HUES6 (cell line): Measurements from ENCODE around the gene HOXA6.
A peak's percentile ranks its signal among the peaks of the same experiment; 100 is the strongest.

ENCODE experiments used
- H3K27ac ChIP-seq: 2 replicates; pipeline ENCODE4 v1.7.0; 2013; ENCODE audit warnings: low read depth, mild to moderate bottlenecking, low read length, inconsistent platforms
- H3K27me3 ChIP-seq: 2 replicates; pipeline ENCODE4 v1.6.1; 2013; ENCODE audit warnings: low read length; ENCODE audit not compliant: control insufficient read depth, insufficient read depth
- H3K36me3 ChIP-seq: 2 replicates; pipeline ENCODE4 v1.6.1; 2013; ENCODE audit warnings: low read length; ENCODE audit not compliant: control insufficient read depth, insufficient read depth
- H3K4me1 ChIP-seq: 2 replicates; pipeline ENCODE4 v1.6.1; 2013; ENCODE audit warnings: low read length; ENCODE audit not compliant: control insufficient read depth, insufficient read depth
- H3K4me3 ChIP-seq: 2 replicates; pipeline ENCODE4 v1.5.1; 2013; ENCODE audit warnings: low read depth, low read length
- H3K9ac ChIP-seq: one replicate; pipeline ENCODE4 v1.6.1; 2013; ENCODE audit warnings: mild to moderate bottlenecking, low read length
- H3K9me3 ChIP-seq: 2 replicates; pipeline ENCODE4 v1.6.1; 2013; ENCODE audit warnings: low read depth, low read length; ENCODE audit not compliant: control insufficient read depth, insufficient read depth

The HOXA6 gene

GRCh38 chr7:27143950-27144780, 3.4 kb downstream of the HOXA6 start:
- peak overlapping the region; percentile 32 for H3K9ac ChIP-seq
- peak overlapping the region; percentile 32; the same call in 1 of the 2 replicates for H3K4me3 ChIP-seq
- H3K4me1 ChIP-seq: peaks cover 24% of the 10 kb centered on the region; the same call in 1 of the 2 replicates
- H3K36me3 ChIP-seq: no peaks in the 10 kb centered on the region
- H3K27ac ChIP-seq: no peak overlapping the region
- H3K9me3 ChIP-seq: no peaks in the 10 kb centered on the region
- peaks cover 100% of the 10 kb centered on the region for H3K27me3 ChIP-seq

GRCh38 chr7:27143023-27143949, 4.3 kb downstream of the HOXA6 start, which contains the start of gene HOXA5:
Gene HOXA5, minus strand, starts transcription at chr7:27143681. Its CDS starts 74 bp downstream, at chr7:27143607.
- Histone ChIP-seq H3K4me3 (peak within 1 kb of the TSS; percentile 70), H3K27ac (no peak within 1 kb of the TSS; the same call in 1 of the 2 replicates), H3K9me3 (no peaks in the 10 kb centered on the region), H3K4me1 (peaks cover 24% of the 10 kb centered on the region; the same call in 1 of the 2 replicates), H3K36me3 (no peaks in the 10 kb centered on the region), H3K9ac (peak within 1 kb of the TSS; percentile 78), H3K27me3 (peaks cover 100% of the 10 kb centered on the region)

GRCh38 chr7:27142580-27143022, 5.0 kb downstream of the HOXA6 start:
- Histone ChIP-seq H3K27me3 (peaks cover 100% of the 10 kb centered on the region), H3K9me3 (no peaks in the 10 kb centered on the region), H3K27ac (no peak overlapping the region; the same call in 1 of the 2 replicates), H3K9ac (peak overlapping the region; percentile 78), H3K4me3 (peak overlapping the region; percentile 70), H3K4me1 (peaks cover 20% of the 10 kb centered on the region; the same call in 1 of the 2 replicates), H3K36me3 (no peaks in the 10 kb centered on the region)

- Histone ChIP-seq H3K36me3 (no peaks in the 10 kb centered on the region), H3K27me3 (peaks cover 100% of the 10 kb centered on the region), H3K27ac (no peak overlapping the region; the same call in 1 of the 2 replicates), H3K9me3 (no peaks in the 10 kb centered on the region), H3K9ac (peak overlapping the region; percentile 78), H3K4me3 (peak overlapping the region; percentile 70), H3K4me1 (peaks cover 14% of the 10 kb centered on the region; the same call in 1 of the 2 replicates)
These were observed 5.5 kb downstream of the HOXA6 start for GRCh38 chr7:27141923-27142579.

GRCh38 chr7:27141137-27141922, 6.2 kb downstream of the HOXA6 start:
- Histone ChIP-seq H3K36me3 (no peaks in the 10 kb centered on the region), H3K9me3 (no peaks in the 10 kb centered on the region), H3K4me3 (peak overlapping the region; percentile 70), H3K4me1 (peaks cover 14% of the 10 kb centered on the region; the same call in 1 of the 2 replicates), H3K27ac (no peak overlapping the region; the same call in 1 of the 2 replicates), H3K9ac (peak overlapping the region; percentile 78), H3K27me3 (peaks cover 100% of the 10 kb centered on the region)

- H3K9ac ChIP-seq: peak overlapping the region; percentile 85
- H3K36me3 ChIP-seq: no peaks in the 10 kb centered on the region
- peaks cover 14% of the 10 kb centered on the region; the same call in 1 of the 2 replicates for H3K4me1 ChIP-seq
- H3K4me3 ChIP-seq: peak overlapping the region; percentile 48; the same call in 1 of the 2 replicates
- no peak overlapping the region; the same call in 1 of the 2 replicates for H3K27ac ChIP-seq
- H3K9me3 ChIP-seq: no peaks in the 10 kb centered on the region
- peaks cover 100% of the 10 kb centered on the region for H3K27me3 ChIP-seq
These were observed 7.3 kb downstream of the HOXA6 start for GRCh38 chr7:27140126-27140857.

GRCh38 chr7:27139334-27140125, 8.0 kb downstream of the HOXA6 start:
- Histone ChIP-seq H3K4me1 (peaks cover 14% of the 10 kb centered on the region; the same call in 1 of the 2 replicates), H3K27me3 (peaks cover 100% of the 10 kb centered on the region), H3K9ac (peak overlapping the region; percentile 85), H3K27ac (peak overlapping the region; percentile 38; the same call in 1 of the 2 replicates), H3K36me3 (no peaks in the 10 kb centered on the region), H3K9me3 (no peaks in the 10 kb centered on the region), H3K4me3 (peak overlapping the region; percentile 48)

GRCh38 chr7:27138985-27139333, 8.6 kb downstream of the HOXA6 start:
- Histone ChIP-seq H3K4me3 (peak overlapping the region; percentile 48), H3K27me3 (peaks cover 100% of the 10 kb centered on the region), H3K36me3 (no peaks in the 10 kb centered on the region), H3K9me3 (no peaks in the 10 kb centered on the region), H3K27ac (no peak overlapping the region; the same call in 1 of the 2 replicates), H3K9ac (peak overlapping the region; percentile 85), H3K4me1 (peaks cover 13% of the 10 kb centered on the region; the same call in 1 of the 2 replicates)

- Histone ChIP-seq H3K27me3 (peaks cover 100% of the 10 kb centered on the region), H3K27ac (no peak overlapping the region; the same call in 1 of the 2 replicates), H3K9ac (peak overlapping the region; percentile 85), H3K36me3 (no peaks in the 10 kb centered on the region), H3K4me1 (peaks cover 11% of the 10 kb centered on the region; the same call in 1 of the 2 replicates), H3K4me3 (peak overlapping the region; percentile 48; the same call in 1 of the 2 replicates), H3K9me3 (no peaks in the 10 kb centered on the region)
These were observed 9.1 kb downstream of the HOXA6 start for GRCh38 chr7:27138472-27138871.
